Right lobe of liver (tissue), 6 donors: ENCODE measurements around the gene ANAPC5. TPM values are rescaled to one million over a fixed set of nuclear protein-coding genes. Genes with fewer than 3 reads are reported as not detected.

Experiments
- ATAC-seq, 4 donors: fragments of 200-7000 bp; cut with Tn5 transposase; one replicate each; pipeline ENCODE4 v1.9.1; 2020; ENCODE audit warnings: mild to moderate bottlenecking in 4 of 4, moderate library complexity in 4 of 4
- DNase-seq, 3 donors: peaks; one replicate each; pipeline ENCODE4 v3.0.0-alpha.2; 2020
- H3K27ac ChIP-seq, 3 donors: fragments of 200-600 bp; one replicate each; pipeline ENCODE4 v1.8.0; 2022
- H3K27me3 ChIP-seq, 2 donors: fragments of 200-600 bp; one replicate each; pipeline ENCODE4 v1.8.0; 2022
- H3K36me3 ChIP-seq, 4 donors: fragments of 200-600 bp; sonication (generic) in 1 of 4; one replicate each; pipeline versions ENCODE4 v1.5.1 to v1.8.0; 2017 to 2022; ENCODE audit warnings: control low read depth in 1 of 4
- H3K4me1 ChIP-seq, 4 donors: fragments of 200-600 bp; sonication (generic) in 1 of 4; one replicate each; pipeline versions ENCODE4 v1.5.1 to v1.8.0; 2017 to 2022; ENCODE audit warnings: control low read depth in 1 of 4
- H3K4me3 ChIP-seq, 3 donors: fragments of 200-600 bp; one replicate each; pipeline ENCODE4 v1.8.0; 2022
- H3K9me3 ChIP-seq, 4 donors: fragments of 200-600 bp; sonication (generic) in 1 of 4; one replicate each; pipeline versions ENCODE4 v1.5.1 to v1.8.0; 2017 to 2022; ENCODE audit warnings: control low read depth in 1 of 4
- CTCF ChIP-seq, 4 donors: fragments of 200-600 bp in 3 of 4; fragments of 450-650 bp in 1 of 4; IDR thresholded peaks; one replicate each; pipeline versions ENCODE4 v1.5.1 to v1.8.0; 2016 to 2022; ENCODE audit warnings: antibody characterized with exemption in 4 of 4, mild to moderate bottlenecking in 2 of 4
- POLR2A ChIP-seq: fragments of 450-650 bp; IDR thresholded peaks from one replicate; pipeline ENCODE4 v1.6.1; 2017; ENCODE audit warnings: antibody characterized with exemption, mild to moderate bottlenecking
- whole genome bisulfite sequencing: methylation state at CpG from one replicate; pipeline ENCODE4 v1.1.6; 2018; ENCODE audit warnings: low coverage, low lambda C conversion rate; ENCODE audit not compliant: insufficient coverage; ENCODE audit errors: missing lambda C conversion rate; 5-methylcytosine and 5-hydroxymethylcytosine counted together
- intact Hi-C, 2 donors: fragments of 100-400 bp; cut with DNase I; formaldehyde crosslinking; loops; one replicate each; pipeline versions ENCODE4 v1.11.2 to v1.14.1; 2022
- total RNA-seq, 6 experiments: library from RNA; depleted of rRNA in 2 of 6; stranded (reverse); fragments of >200 nt in 2 of 6; fragmentation: NEBNext Ultra II Directional in 3 of 6; extraction: Animal tissue kit (Norgen Biotek cat#: 25700) in 3 of 6; gene quantifications; one replicate each; pipeline versions ENCODE4 v1.1.0 to v1.2.4, GENCODE V29; 2016 to 2023
- donor health status: DM: no; HTN: yes; CAD: no.
- donor health status: DM: no; HTN: no; CAD: no.
- donor health status: DM: no; HTN: no; CAD: no.
- donor health status: DM: no; HTN: yes; CAD: no.
- donor health status: DM: no; HTN: yes; CAD: no.

ANAPC5 gene
- total RNA-seq, 6 experiments from 2014 or later: 40.7 to 68.8 (median 49.8) TPM

- peaks cover 0 to 4% (median 0%) of the 10 kb centered on the region in 4 donors for H3K4me1 ChIP-seq
- no peaks in the 10 kb centered on the region for H3K27me3 ChIP-seq
- ATAC-seq (peak in 1 of 4 donors; percentile 25), DNase-seq (peak in 1 of 3 donors; percentile 29)
- H3K36me3 ChIP-seq: peaks cover 0 to 47% (median 16%) of the 10 kb centered on the region in 4 donors
- TF ChIP-seq CTCF (IDR thresholded peaks at IDR 0.05): no peak
- no peak for TF ChIP-seq POLR2A
- H3K9me3 ChIP-seq: no peaks in the 10 kb centered on the region
- intact Hi-C loops: no loop called here
- WGBS: 98% methylated on average over 4 of the region's 4 CpGs
- H3K4me3 ChIP-seq: no peak overlapping the region
- H3K27ac ChIP-seq: no peak overlapping the region
These were observed 14.8 kb downstream of the ANAPC5 start for GRCh38 chr12:121337416-121337815.

- intact Hi-C loops: no loop called here
These were observed 17.5 kb downstream of the ANAPC5 start for GRCh38 chr12:121334513-121335343.

GRCh38 chr12:121333747-121334146, 18.5 kb downstream of the ANAPC5 start:
- no peaks in the 10 kb centered on the region for H3K27me3 ChIP-seq
- H3K4me3 ChIP-seq: no peak overlapping the region
- intact Hi-C loops: no loop called here
- H3K9me3 ChIP-seq: no peaks in the 10 kb centered on the region
- peak in 1 of 3 donors; percentile 2 for DNase-seq
- H3K36me3 ChIP-seq: peaks cover 0 to 74% (median 18%) of the 10 kb centered on the region in 4 donors
- WGBS: 80% methylated on average over 1 of the region's 1 CpG
- TF ChIP-seq POLR2A (no peak), CTCF (IDR thresholded peaks at IDR 0.05) (no peak)
- H3K27ac ChIP-seq: no peak overlapping the region
- no peak for ATAC-seq
- peaks cover 0 to 22% (median 0%) of the 10 kb centered on the region in 4 donors for H3K4me1 ChIP-seq

More at GRCh38 chr12:121334513-121335343, 17.5 kb downstream of the ANAPC5 start:
- DNase-seq (peak in 1 of 3 donors; percentile 29), ATAC-seq (peak; percentile 90 to 98 (median 94))
- H3K27ac ChIP-seq: no peak overlapping the region
- H3K36me3 ChIP-seq: peaks cover 0 to 66% (median 18%) of the 10 kb centered on the region in 4 donors
- H3K4me1 ChIP-seq: peaks cover 0 to 21% (median 0%) of the 10 kb centered on the region in 4 donors
- H3K4me3 ChIP-seq: no peak overlapping the region
- WGBS: 44% methylated on average over 8 of the region's 8 CpGs
- H3K9me3 ChIP-seq: no peaks in the 10 kb centered on the region
- no peaks in the 10 kb centered on the region for H3K27me3 ChIP-seq
- no peak for TF ChIP-seq POLR2A
- TF ChIP-seq CTCF (IDR thresholded peaks at IDR 0.05): peak; percentile 82 to 92 (median 90)

- peaks cover 0 to 18% (median 0%) of the 10 kb centered on the region in 4 donors for H3K4me1 ChIP-seq
- peak overlapping the region in 1 of 3 donors; percentile 10 for H3K27ac ChIP-seq
- ATAC-seq (peak in 3 of 4 donors; percentile 22 to 45 (median 41)), DNase-seq (no peak)
- WGBS: 33% methylated on average over 4 of the region's 6 CpGs
- H3K27me3 ChIP-seq: no peaks in the 10 kb centered on the region
- H3K9me3 ChIP-seq: no peaks in the 10 kb centered on the region
- TF ChIP-seq POLR2A (no peak), CTCF (IDR thresholded peaks at IDR 0.05) (no peak)
- intact Hi-C loops: no loop called here
- peaks cover 0 to 90% (median 30%) of the 10 kb centered on the region in 4 donors for H3K36me3 ChIP-seq
- no peak overlapping the region for H3K4me3 ChIP-seq
These were observed 21.0 kb downstream of the ANAPC5 start for GRCh38 chr12:121331248-121331647.
